ENCODE data around the gene LTF. TPM values are rescaled to one million over a fixed set of nuclear protein-coding genes. Genes with fewer than 3 reads are reported as not detected.

LTF gene
- total and polyA plus RNA-seq, 10 of the 15 experiments (the other 5 are each of a cell fraction or from before 2014, with no cell fraction given), result 0.03 to 0.31 TPM; not detected in 8

DNA sequence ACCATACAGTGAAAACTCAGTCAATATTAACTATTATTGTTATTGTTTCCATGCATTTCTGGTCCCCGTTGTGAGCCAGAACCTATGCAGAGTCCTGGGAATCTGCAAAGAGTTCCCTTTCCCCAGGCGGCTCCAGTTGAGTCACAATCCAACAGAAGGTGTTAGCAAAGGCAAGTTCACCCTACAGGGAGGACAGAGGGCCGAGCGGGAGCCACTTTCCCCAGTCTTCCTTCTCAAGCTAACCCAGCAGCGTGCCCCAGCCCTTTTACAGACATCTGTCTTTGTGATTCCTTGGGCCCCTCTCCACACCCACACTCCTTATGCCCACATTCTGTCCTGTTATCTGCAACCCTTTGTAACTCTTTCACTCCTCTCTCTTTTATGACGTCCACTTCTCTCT, 13.1 kb upstream of the LTF start (continued):
- TF ChIP-seq, protein P1, sequence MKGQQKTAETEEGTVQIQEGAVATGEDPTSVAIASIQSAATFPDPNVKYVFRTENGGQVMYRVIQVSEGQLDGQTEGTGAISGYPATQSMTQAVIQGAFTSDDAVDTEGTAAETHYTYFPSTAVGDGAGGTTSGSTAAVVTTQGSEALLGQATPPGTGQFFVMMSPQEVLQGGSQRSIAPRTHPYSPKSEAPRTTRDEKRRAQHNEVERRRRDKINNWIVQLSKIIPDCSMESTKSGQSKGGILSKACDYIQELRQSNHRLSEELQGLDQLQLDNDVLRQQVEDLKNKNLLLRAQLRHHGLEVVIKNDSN (IDR thresholded peaks at IDR 0.05; ENCODE audit: borderline replicate concordance, extremely low read length, insufficient read depth, low read depth, low read length), result no peak
- TF ChIP-seq, protein P2, sequence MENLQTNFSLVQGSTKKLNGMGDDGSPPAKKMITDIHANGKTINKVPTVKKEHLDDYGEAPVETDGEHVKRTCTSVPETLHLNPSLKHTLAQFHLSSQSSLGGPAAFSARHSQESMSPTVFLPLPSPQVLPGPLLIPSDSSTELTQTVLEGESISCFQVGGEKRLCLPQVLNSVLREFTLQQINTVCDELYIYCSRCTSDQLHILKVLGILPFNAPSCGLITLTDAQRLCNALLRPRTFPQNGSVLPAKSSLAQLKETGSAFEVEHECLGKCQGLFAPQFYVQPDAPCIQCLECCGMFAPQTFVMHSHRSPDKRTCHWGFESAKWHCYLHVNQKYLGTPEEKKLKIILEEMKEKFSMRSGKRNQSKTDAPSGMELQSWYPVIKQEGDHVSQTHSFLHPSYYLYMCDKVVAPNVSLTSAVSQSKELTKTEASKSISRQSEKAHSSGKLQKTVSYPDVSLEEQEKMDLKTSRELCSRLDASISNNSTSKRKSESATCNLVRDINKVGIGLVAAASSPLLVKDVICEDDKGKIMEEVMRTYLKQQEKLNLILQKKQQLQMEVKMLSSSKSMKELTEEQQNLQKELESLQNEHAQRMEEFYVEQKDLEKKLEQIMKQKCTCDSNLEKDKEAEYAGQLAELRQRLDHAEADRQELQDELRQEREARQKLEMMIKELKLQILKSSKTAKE (IDR thresholded peaks at IDR 0.05; ENCODE audit: low read depth, poor library complexity, severe bottlenecking), result no peak
- TF ChIP-seq, protein P3, sequence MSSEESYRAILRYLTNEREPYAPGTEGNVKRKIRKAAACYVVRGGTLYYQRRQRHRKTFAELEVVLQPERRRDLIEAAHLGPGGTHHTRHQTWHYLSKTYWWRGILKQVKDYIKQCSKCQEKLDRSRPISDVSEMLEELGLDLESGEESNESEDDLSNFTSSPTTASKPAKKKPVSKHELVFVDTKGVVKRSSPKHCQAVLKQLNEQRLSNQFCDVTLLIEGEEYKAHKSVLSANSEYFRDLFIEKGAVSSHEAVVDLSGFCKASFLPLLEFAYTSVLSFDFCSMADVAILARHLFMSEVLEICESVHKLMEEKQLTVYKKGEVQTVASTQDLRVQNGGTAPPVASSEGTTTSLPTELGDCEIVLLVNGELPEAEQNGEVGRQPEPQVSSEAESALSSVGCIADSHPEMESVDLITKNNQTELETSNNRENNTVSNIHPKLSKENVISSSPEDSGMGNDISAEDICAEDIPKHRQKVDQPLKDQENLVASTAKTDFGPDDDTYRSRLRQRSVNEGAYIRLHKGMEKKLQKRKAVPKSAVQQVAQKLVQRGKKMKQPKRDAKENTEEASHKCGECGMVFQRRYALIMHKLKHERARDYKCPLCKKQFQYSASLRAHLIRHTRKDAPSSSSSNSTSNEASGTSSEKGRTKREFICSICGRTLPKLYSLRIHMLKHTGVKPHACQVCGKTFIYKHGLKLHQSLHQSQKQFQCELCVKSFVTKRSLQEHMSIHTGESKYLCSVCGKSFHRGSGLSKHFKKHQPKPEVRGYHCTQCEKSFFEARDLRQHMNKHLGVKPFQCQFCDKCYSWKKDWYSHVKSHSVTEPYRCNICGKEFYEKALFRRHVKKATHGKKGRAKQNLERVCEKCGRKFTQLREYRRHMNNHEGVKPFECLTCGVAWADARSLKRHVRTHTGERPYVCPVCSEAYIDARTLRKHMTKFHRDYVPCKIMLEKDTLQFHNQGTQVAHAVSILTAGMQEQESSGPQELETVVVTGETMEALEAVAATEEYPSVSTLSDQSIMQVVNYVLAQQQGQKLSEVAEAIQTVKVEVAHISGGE (CRISPR knock-in tag; IDR thresholded peaks at IDR 0.05), result no peak
- TF ChIP-seq BHLHE40 (IDR thresholded peaks at IDR 0.05; ENCODE audit: borderline replicate concordance in 1 of 2, low read depth in 2 of 2, low read length in 1 of 2) (no peak), TCF7 (IDR thresholded peaks at IDR 0.05; ENCODE audit: borderline replicate concordance) (no peak), FOS (IDR thresholded peaks at IDR 0.05; ENCODE audit: borderline replicate concordance, extremely low read depth, insufficient read length) (no peak), ZNF24 (IDR thresholded peaks at IDR 0.05) (no peak), CREM (IDR thresholded peaks at IDR 0.05; ENCODE audit: low read depth) (no peak), MXI1 (IDR thresholded peaks at IDR 0.05; ENCODE audit: low read depth, low read length) (no peak)

Measured in GM12878 (cell line).